Panc1 (cell line): ENCODE measurements around the gene BTBD2. TPM values are rescaled to one million over a fixed set of nuclear protein-coding genes. Genes with fewer than 3 reads are reported as not detected.

Source experiments
- ATAC-seq: fragments of 200-7000 bp; cut with Tn5 transposase; 2 replicates; pipeline ENCODE4 v1.9.1; 2020; ENCODE audit warnings: mild to moderate bottlenecking, moderate library complexity
- BruUV-seq: library from RNA; stranded (reverse); fragments of 400-500 nt; replicated peaks from 2 replicates; lab custom pipeline; 2021; lab: Mats Ljungman, UMichigan
- CTCF ChIA-PET: fragments of 300-600 bp; sonication (Branson Sonifier 250); formaldehyde crosslinking; loops from one replicate; lab custom pipeline; 2022; ENCODE audit warnings: antibody characterized with exemption; lab: Charles Lee
- POLR2A ChIA-PET: fragments of 300-600 bp; sonication (Branson Sonifier 250); formaldehyde crosslinking; loops from one replicate; lab custom pipeline; 2022; ENCODE audit warnings: antibody characterized with exemption; lab: Charles Lee
- DNase-seq: peaks from one replicate; pipeline ENCODE4 v3.0.0-alpha.2; 2010; ENCODE audit warnings: low read depth, low spot score
- H3K27ac ChIP-seq: 2 replicates; pipeline ENCODE4 v1.5.1; 2011; ENCODE audit warnings: mild to moderate bottlenecking, low read length, inconsistent platforms
- H3K27me3 ChIP-seq: fragments of 200-500 bp; sonication (Bioruptor generic); 2 replicates; pipeline ENCODE4 v1.6.0; 2014; ENCODE audit warnings: low read length, inconsistent platforms; ENCODE audit not compliant: control insufficient read depth, insufficient read depth
- H3K36me3 ChIP-seq: fragments of 200-500 bp; sonication (Bioruptor generic); 2 replicates; pipeline ENCODE4 v1.5.1; 2014; ENCODE audit warnings: inconsistent platforms, mild to moderate bottlenecking, low read length, moderate library complexity; ENCODE audit not compliant: control insufficient read depth, insufficient read depth
- H3K4me1 ChIP-seq: 2 replicates; pipeline ENCODE4 v1.5.1; 2011; ENCODE audit warnings: inconsistent platforms, mild to moderate bottlenecking, low read length, moderate library complexity; ENCODE audit not compliant: control insufficient read depth, insufficient read depth
- H3K4me3 ChIP-seq, 2 experiments: 2 replicates each; pipeline ENCODE4 v1.5.1; 2011 to 2012; ENCODE audit warnings: low read depth in 2 of 2, low read length in 2 of 2, mild to moderate bottlenecking in 2 of 2, inconsistent platforms in 1 of 2, moderate library complexity in 1 of 2
- H3K9me3 ChIP-seq: fragments of 200-500 bp; sonication (Bioruptor generic); 2 replicates; pipeline ENCODE4 v1.5.1; 2014; ENCODE audit warnings: low read depth, mild to moderate bottlenecking, inconsistent platforms, low read length, moderate library complexity; ENCODE audit not compliant: control insufficient read depth, insufficient read depth
- CTCF ChIP-seq: fragments of 450-650 bp; IDR thresholded peaks from 2 replicates; pipeline ENCODE4 v1.5.1; 2017; ENCODE audit warnings: mild to moderate bottlenecking
- POLR2AphosphoS5 ChIP-seq: IDR thresholded peaks from 2 replicates; pipeline ENCODE4 v1.6.1; 2012; ENCODE audit warnings: mild to moderate bottlenecking, low read depth, low read length, moderate library complexity
- REST ChIP-seq, 2 experiments: IDR thresholded peaks; 2 replicates each; pipeline ENCODE4 v1.6.1; 2011 to 2012; ENCODE audit warnings: low read depth in 2 of 2, control low read depth in 1 of 2, low read length in 1 of 2, mild to moderate bottlenecking in 1 of 2, moderate library complexity in 1 of 2; ENCODE audit not compliant: insufficient read depth in 1 of 2
- SIN3A ChIP-seq: IDR thresholded peaks from 2 replicates; pipeline ENCODE4 v1.6.1; 2012; ENCODE audit warnings: low read depth, mild to moderate bottlenecking, low read length, moderate library complexity, borderline replicate concordance; ENCODE audit not compliant: insufficient read depth
- TCF7L2 ChIP-seq: IDR thresholded peaks from 2 replicates; pipeline ENCODE4 v1.6.1; 2011; ENCODE audit warnings: mild to moderate bottlenecking, low read depth, low read length, inconsistent platforms
- in situ Hi-C: cut with HindIII; loops from 2 replicates; pipeline ENCODE4 v1.10.0; 2016; ENCODE audit warnings: low sequenced_read_pairs, low pct_unique_long_range_greater_than_20kb
- intact Hi-C: fragments of 100-400 bp; cut with micrococcal nuclease; formaldehyde crosslinking; loops from one replicate; pipeline ENCODE4 v1.10.0; 2022; ENCODE audit not compliant: unreplicated experiment
- total RNA-seq: library from RNA; stranded (reverse); gene quantifications from one replicate; pipeline ENCODE4 v1.2.1, GENCODE V29; 2021; ENCODE audit not compliant: unreplicated experiment

BTBD2 gene
- total RNA-seq, 1 experiment from 2014 or later: 59.6 TPM

- ChIA-PET POLR2A (interaction anchor here (0.6 kb wide), 1 partner anchor 13 kb away, joined by 5 read pairs; no protein-coding TSS in a partner anchor), CTCF (no interaction called here)
- DNase-seq: no peak
- no peak for ATAC-seq
- TF ChIP-seq POLR2AphosphoS5 (no peak), SIN3A (no peak), TCF7L2 (no peak), REST (IDR thresholded peaks at IDR 0.05; ENCODE audit: insufficient read depth in 1 of 2, low read depth in 2 of 2, low read length in 1 of 2) (no peak), CTCF (no peak)
- in situ Hi-C loops: no loop called here
- intact Hi-C loops: no loop called here
- Histone ChIP-seq H3K9me3 (no peaks in the 10 kb centered on the region), H3K4me3 (no peak overlapping the region), H3K27me3 (no peaks in the 10 kb centered on the region), H3K27ac (peak overlapping the region; percentile 70), H3K4me1 (peaks cover 36% of the 10 kb centered on the region), H3K36me3 (no peaks in the 10 kb centered on the region; the same call in 1 of the 2 replicates)
- no TSS peak for BruUV-seq
Measured at GRCh38 chr19:2040647-2041432, 25.3 kb upstream of the BTBD2 start.

- H3K27ac ChIP-seq: no peak overlapping the region; the same call in 1 of the 2 replicates
- no peak overlapping the region for H3K4me3 ChIP-seq
- intact Hi-C loops: no loop called here
- no peaks in the 10 kb centered on the region for H3K27me3 ChIP-seq
- no peaks in the 10 kb centered on the region for H3K9me3 ChIP-seq
- ATAC-seq (no peak), DNase-seq (no peak)
- TF ChIP-seq TCF7L2 (no peak), SIN3A (no peak), CTCF (no peak), REST (IDR thresholded peaks at IDR 0.05; ENCODE audit: insufficient read depth in 1 of 2, low read depth in 2 of 2, low read length in 1 of 2) (no peak), POLR2AphosphoS5 (no peak)
- no peaks in the 10 kb centered on the region; the same call in 1 of the 2 replicates for H3K36me3 ChIP-seq
- ChIA-PET POLR2A (interaction anchor here (0.6 kb wide), 1 partner anchor 344 kb away, joined by 4 read pairs; no protein-coding TSS in a partner anchor), CTCF (no interaction called here)
- H3K4me1 ChIP-seq: peaks cover 32% of the 10 kb centered on the region
- in situ Hi-C loops: no loop called here
- no TSS peak for BruUV-seq
Measured at GRCh38 chr19:2039959-2040646, 24.6 kb upstream of the BTBD2 start.
